Measurements from ENCODE around the gene KIF2A.

DNA sequence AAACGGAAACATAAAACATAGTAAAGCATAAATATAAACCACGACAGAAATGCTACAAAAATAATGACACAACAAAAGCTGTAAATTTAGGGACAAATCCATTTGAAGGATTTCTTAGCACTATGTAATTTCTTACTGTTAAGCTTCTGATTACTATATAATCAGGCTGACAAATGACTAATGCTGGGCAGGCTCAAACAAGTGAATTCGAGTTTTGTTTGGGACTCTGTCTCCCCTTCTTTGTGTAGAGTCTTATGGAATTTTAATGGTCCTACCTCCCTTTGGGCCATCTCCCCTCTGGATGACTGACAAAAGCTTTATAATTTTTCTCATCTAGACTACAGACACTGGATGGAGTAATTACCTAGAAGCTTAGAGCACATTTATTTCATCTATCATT is 24.6 kb upstream of the KIF2A start:
- TF ChIP-seq SETDB1 (IDR thresholded peaks at IDR 0.05; ENCODE audit: insufficient read length, low read length), result no peak
- no peak for TF ChIP-seq ELK4 (IDR thresholded peaks at IDR 0.05; ENCODE audit: borderline replicate concordance, low read depth, low read length)
- TF ChIP-seq ZNF768 (tag by site-specific recombination; IDR thresholded peaks at IDR 0.05), result no peak
- TF ChIP-seq ZNF24 (tag by site-specific recombination; IDR thresholded peaks at IDR 0.05), result no peak
- no peak for TF ChIP-seq ZNF366 (tag by site-specific recombination; conservative IDR thresholded peaks at IDR 0.05)
- no peak for TF ChIP-seq ZNF670 (tag by site-specific recombination; IDR thresholded peaks at IDR 0.05; ENCODE audit: low read depth)
- TF ChIP-seq, protein P1, sequence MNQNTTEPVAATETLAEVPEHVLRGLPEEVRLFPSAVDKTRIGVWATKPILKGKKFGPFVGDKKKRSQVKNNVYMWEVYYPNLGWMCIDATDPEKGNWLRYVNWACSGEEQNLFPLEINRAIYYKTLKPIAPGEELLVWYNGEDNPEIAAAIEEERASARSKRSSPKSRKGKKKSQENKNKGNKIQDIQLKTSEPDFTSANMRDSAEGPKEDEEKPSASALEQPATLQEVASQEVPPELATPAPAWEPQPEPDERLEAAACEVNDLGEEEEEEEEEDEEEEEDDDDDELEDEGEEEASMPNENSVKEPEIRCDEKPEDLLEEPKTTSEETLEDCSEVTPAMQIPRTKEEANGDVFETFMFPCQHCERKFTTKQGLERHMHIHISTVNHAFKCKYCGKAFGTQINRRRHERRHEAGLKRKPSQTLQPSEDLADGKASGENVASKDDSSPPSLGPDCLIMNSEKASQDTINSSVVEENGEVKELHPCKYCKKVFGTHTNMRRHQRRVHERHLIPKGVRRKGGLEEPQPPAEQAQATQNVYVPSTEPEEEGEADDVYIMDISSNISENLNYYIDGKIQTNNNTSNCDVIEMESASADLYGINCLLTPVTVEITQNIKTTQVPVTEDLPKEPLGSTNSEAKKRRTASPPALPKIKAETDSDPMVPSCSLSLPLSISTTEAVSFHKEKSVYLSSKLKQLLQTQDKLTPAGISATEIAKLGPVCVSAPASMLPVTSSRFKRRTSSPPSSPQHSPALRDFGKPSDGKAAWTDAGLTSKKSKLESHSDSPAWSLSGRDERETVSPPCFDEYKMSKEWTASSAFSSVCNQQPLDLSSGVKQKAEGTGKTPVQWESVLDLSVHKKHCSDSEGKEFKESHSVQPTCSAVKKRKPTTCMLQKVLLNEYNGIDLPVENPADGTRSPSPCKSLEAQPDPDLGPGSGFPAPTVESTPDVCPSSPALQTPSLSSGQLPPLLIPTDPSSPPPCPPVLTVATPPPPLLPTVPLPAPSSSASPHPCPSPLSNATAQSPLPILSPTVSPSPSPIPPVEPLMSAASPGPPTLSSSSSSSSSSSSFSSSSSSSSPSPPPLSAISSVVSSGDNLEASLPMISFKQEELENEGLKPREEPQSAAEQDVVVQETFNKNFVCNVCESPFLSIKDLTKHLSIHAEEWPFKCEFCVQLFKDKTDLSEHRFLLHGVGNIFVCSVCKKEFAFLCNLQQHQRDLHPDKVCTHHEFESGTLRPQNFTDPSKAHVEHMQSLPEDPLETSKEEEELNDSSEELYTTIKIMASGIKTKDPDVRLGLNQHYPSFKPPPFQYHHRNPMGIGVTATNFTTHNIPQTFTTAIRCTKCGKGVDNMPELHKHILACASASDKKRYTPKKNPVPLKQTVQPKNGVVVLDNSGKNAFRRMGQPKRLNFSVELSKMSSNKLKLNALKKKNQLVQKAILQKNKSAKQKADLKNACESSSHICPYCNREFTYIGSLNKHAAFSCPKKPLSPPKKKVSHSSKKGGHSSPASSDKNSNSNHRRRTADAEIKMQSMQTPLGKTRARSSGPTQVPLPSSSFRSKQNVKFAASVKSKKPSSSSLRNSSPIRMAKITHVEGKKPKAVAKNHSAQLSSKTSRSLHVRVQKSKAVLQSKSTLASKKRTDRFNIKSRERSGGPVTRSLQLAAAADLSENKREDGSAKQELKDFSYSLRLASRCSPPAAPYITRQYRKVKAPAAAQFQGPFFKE (tag by site-specific recombination; IDR thresholded peaks at IDR 0.05; ENCODE audit: borderline replicate concordance), result no peak
- TF ChIP-seq, protein P2, sequence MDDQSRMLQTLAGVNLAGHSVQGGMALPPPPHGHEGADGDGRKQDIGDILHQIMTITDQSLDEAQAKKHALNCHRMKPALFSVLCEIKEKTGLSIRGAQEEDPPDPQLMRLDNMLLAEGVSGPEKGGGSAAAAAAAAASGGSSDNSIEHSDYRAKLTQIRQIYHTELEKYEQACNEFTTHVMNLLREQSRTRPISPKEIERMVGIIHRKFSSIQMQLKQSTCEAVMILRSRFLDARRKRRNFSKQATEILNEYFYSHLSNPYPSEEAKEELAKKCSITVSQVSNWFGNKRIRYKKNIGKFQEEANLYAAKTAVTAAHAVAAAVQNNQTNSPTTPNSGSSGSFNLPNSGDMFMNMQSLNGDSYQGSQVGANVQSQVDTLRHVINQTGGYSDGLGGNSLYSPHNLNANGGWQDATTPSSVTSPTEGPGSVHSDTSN (CRISPR knock-in tag; IDR thresholded peaks at IDR 0.05), result no peak
- TF ChIP-seq CTCF (tag by site-specific recombination; IDR thresholded peaks at IDR 0.05), result no peak
- TF ChIP-seq, protein P3, sequence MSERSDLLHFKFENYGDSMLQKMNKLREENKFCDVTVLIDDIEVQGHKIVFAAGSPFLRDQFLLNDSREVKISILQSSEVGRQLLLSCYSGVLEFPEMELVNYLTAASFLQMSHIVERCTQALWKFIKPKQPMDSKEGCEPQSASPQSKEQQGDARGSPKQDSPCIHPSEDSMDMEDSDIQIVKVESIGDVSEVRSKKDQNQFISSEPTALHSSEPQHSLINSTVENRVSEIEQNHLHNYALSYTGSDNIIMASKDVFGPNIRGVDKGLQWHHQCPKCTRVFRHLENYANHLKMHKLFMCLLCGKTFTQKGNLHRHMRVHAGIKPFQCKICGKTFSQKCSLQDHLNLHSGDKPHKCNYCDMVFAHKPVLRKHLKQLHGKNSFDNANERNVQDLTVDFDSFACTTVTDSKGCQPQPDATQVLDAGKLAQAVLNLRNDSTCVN (tag by site-specific recombination; optimal IDR thresholded peaks at IDR 0.05), result no peak
- no peak for TF ChIP-seq ZBTB1 (tag by site-specific recombination; IDR thresholded peaks at IDR 0.05)
- no peak for TF ChIP-seq RBAK (tag by site-specific recombination; IDR thresholded peaks at IDR 0.05)
- TF ChIP-seq ZFP37 (tag by site-specific recombination; IDR thresholded peaks at IDR 0.05), result no peak
